Measurements from ENCODE around the gene CHD1. TPM values are rescaled to one million over a fixed set of nuclear protein-coding genes. Genes with fewer than 3 reads are reported as not detected.

CHD1 gene
- total RNA-seq, 4 donors from 2014 or later, result 43.5 to 120 (median 69.5) TPM

DNA sequence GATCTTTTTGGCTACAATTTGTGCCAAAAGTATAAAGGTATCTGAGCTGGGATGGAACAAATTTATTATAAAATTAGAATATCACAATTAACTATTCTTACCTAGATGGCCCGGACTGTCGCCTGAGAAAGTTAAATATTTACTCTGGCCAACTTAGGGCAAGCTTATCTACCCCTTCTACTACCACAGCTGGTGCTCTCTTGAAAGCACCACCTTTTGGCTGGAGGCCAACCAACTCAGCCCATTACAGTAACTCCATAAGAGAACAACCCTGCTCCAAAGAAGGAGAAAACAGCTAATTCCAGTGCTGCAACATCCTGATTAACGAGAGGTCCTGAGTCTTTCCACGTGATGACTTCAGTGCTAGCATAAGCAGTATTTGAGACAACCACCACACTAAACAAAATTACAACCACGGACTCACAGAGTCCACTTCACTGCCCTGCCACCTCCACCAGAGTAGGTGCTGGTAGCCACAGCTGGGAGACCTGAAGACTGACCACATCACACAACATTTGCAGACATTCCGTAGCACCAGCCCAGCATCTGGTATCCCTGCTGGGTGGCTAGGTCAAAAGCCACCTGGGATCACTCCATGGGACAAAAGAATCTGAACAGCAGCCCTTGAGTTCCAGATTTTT is 112.1 kb downstream of the CHD1 start:
- no peaks in the 10 kb centered on the region for H3K27me3 ChIP-seq
- no peaks in the 10 kb centered on the region for H3K9me3 ChIP-seq
- H3K4me1 ChIP-seq, result no peaks in the 10 kb centered on the region
- H3K4me3 ChIP-seq, result no peak overlapping the region
- no peaks in the 10 kb centered on the region for H3K36me3 ChIP-seq
- TF ChIP-seq POLR2A (IDR thresholded peaks at IDR 0.05), result no peak
- no peak for TF ChIP-seq CTCF (IDR thresholded peaks at IDR 0.05)
- no peak overlapping the region for H3K27ac ChIP-seq
- peak in 1 of 3 donors; percentile 60 for DNase-seq

GRCh38 chr5:98813755-98814154 is 115.1 kb downstream of the CHD1 start:
- H3K27me3 ChIP-seq, result no peaks in the 10 kb centered on the region
- no peak overlapping the region for H3K27ac ChIP-seq
- H3K36me3 ChIP-seq, result no peaks in the 10 kb centered on the region
- no peaks in the 10 kb centered on the region for H3K4me1 ChIP-seq
- H3K4me3 ChIP-seq, result no peak overlapping the region
- no peak for DNase-seq
- TF ChIP-seq POLR2A (IDR thresholded peaks at IDR 0.05) (no peak), CTCF (IDR thresholded peaks at IDR 0.05) (no peak)
- H3K9me3 ChIP-seq, result no peaks in the 10 kb centered on the region

GRCh38 chr5:98810206-98810605 is 118.6 kb downstream of the CHD1 start:
- no peak overlapping the region for H3K4me3 ChIP-seq
- no peaks in the 10 kb centered on the region for H3K27me3 ChIP-seq
- TF ChIP-seq POLR2A (IDR thresholded peaks at IDR 0.05) (no peak), CTCF (IDR thresholded peaks at IDR 0.05) (no peak)
- H3K27ac ChIP-seq, result no peak overlapping the region
- H3K36me3 ChIP-seq, result no peaks in the 10 kb centered on the region
- H3K4me1 ChIP-seq, result no peaks in the 10 kb centered on the region
- DNase-seq, result no peak
- H3K9me3 ChIP-seq, result peaks cover 0 to 9% (median 0%) of the 10 kb centered on the region in 4 donors

- H3K27me3 ChIP-seq, result no peaks in the 10 kb centered on the region
- H3K4me1 ChIP-seq, result no peaks in the 10 kb centered on the region
- DNase-seq, result no peak
- no peak for TF ChIP-seq CTCF (IDR thresholded peaks at IDR 0.05)
- no peak for TF ChIP-seq POLR2A (IDR thresholded peaks at IDR 0.05)
- no peaks in the 10 kb centered on the region for H3K36me3 ChIP-seq
- H3K9me3 ChIP-seq, result peaks cover 0 to 9% (median 0%) of the 10 kb centered on the region in 4 donors
- H3K4me3 ChIP-seq, result no peak overlapping the region
- H3K27ac ChIP-seq, result no peak overlapping the region
Measured at GRCh38 chr5:98807806-98808205, 121.0 kb downstream of the CHD1 start.

GRCh38 chr5:98805070-98805469 is 123.7 kb downstream of the CHD1 start:
- Histone ChIP-seq H3K4me1 (no peaks in the 10 kb centered on the region), H3K9me3 (peaks cover 0 to 9% (median 0%) of the 10 kb centered on the region in 4 donors), H3K36me3 (no peaks in the 10 kb centered on the region), H3K27me3 (no peaks in the 10 kb centered on the region), H3K4me3 (no peak overlapping the region), H3K27ac (no peak overlapping the region)
- no peak for DNase-seq
- TF ChIP-seq CTCF (IDR thresholded peaks at IDR 0.05) (no peak), POLR2A (IDR thresholded peaks at IDR 0.05) (no peak)

Data from Peyer's patch (tissue), 4 donors.